ENCODE data around the gene TMEM11.

GRCh38 chr17:21173543-21173942, 40.4 kb downstream of the TMEM11 start:
- TF ChIP-seq YY1 (IDR thresholded peaks at IDR 0.05; ENCODE audit: low read depth, low read length) (no peak), EP300 (IDR thresholded peaks at IDR 0.05; ENCODE audit: borderline replicate concordance in 1 of 2, low read depth in 2 of 2, low read length in 2 of 2) (no peak), CREB1 (IDR thresholded peaks at IDR 0.05) (no peak), CTCF (IDR thresholded peaks at IDR 0.05; ENCODE audit: control extremely low read depth in 1 of 3, insufficient read depth in 1 of 3, low read depth in 1 of 3, low read length in 3 of 3) (no peak)

Data from H1 (cell line).